GM21529 (cell line): ENCODE measurements around the gene HDAC9.

ENCODE experiments used
- ATAC-seq: cut with Tn5 transposase; IDR thresholded peaks from one replicate; pipeline ENCODE4 v1.9.1; 2021; ENCODE audit not compliant: unreplicated experiment

Gene HDAC9

GRCh38 chr7:18580950-18581349 lies 85.4 kb downstream of the HDAC9 start:
- ATAC-seq, result no peak

GRCh38 chr7:18583305-18583704 lies 87.8 kb downstream of the HDAC9 start:
- no peak for ATAC-seq

GRCh38 chr7:18590241-18590640 lies 94.7 kb downstream of the HDAC9 start:
- no peak for ATAC-seq

- no peak for ATAC-seq
Measured at GRCh38 chr7:18590744-18591340, 95.3 kb downstream of the HDAC9 start.

GRCh38 chr7:18593602-18594279 lies 98.2 kb downstream of the HDAC9 start:
- no peak for ATAC-seq

- no peak for ATAC-seq
Measured at GRCh38 chr7:18597754-18598153, 102.2 kb downstream of the HDAC9 start.

- ATAC-seq, result no peak
Measured at GRCh38 chr7:18607025-18607424, 111.5 kb downstream of the HDAC9 start.

GRCh38 chr7:18610331-18610948 lies 114.9 kb downstream of the HDAC9 start:
- ATAC-seq, result peak; percentile 66

GRCh38 chr7:18614841-18615240 lies 119.3 kb downstream of the HDAC9 start:
- ATAC-seq, result no peak

- ATAC-seq, result no peak
Measured at GRCh38 chr7:18619311-18619710, 123.8 kb downstream of the HDAC9 start.

GRCh38 chr7:18623389-18623788 lies 127.8 kb downstream of the HDAC9 start:
- ATAC-seq, result no peak

- ATAC-seq, result no peak
Measured at GRCh38 chr7:18624459-18624858, 128.9 kb downstream of the HDAC9 start.

GRCh38 chr7:18626086-18626485 lies 130.5 kb downstream of the HDAC9 start:
- no peak for ATAC-seq

GRCh38 chr7:18626717-18627116 lies 131.2 kb downstream of the HDAC9 start:
- ATAC-seq, result no peak

- no peak for ATAC-seq
Measured at GRCh38 chr7:18637516-18637915, 142.0 kb downstream of the HDAC9 start.

- ATAC-seq, result no peak
Measured at GRCh38 chr7:18638594-18639452, 143.3 kb downstream of the HDAC9 start.

GRCh38 chr7:18639711-18640110 lies 144.2 kb downstream of the HDAC9 start:
- ATAC-seq, result no peak

- ATAC-seq, result no peak
Measured at GRCh38 chr7:18644981-18645380, 149.4 kb downstream of the HDAC9 start.

GRCh38 chr7:18647582-18647981 lies 152.0 kb downstream of the HDAC9 start:
- ATAC-seq, result no peak

GRCh38 chr7:18648849-18649758 lies 153.6 kb downstream of the HDAC9 start:
- ATAC-seq, result no peak
